Measurements from ENCODE around the gene GYPB.
"Not testable (repeated sequence)": the region's sequence is repeated elsewhere in the genome, so short reads cannot be mapped to it uniquely, and the experiment has no call there.

DNA sequence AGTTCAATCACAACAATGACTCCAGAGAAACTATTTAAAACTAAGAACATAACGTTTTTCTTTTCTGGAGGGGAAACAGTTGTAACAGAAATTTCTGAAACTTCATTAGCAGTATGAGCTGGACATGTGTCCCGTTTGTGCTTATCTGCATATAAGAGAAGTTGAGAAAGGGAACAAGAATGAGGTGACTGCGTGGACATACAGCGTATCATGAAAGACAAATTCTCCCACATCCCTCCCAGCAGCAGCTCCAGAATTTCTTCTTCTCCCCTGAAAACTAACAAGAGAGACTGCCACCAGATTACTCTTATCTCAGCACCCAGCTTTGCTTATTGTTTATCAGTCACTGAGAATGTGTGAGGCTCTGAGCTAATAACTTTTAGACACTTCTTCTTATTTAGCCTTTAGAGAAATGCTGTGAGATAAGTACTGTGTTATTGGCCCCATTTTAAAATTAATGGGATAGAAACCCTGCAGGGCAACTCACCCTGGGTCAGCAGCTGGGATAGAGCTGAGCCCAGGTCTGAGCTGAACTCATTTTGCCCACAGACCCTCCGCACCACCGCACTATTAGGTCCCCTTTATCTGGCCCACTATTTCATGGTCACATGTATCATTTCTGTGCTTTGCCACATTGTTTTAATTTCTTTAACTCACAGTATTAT, 18.7 kb downstream of the GYPB start:
- TF ChIP-seq, protein P1, sequence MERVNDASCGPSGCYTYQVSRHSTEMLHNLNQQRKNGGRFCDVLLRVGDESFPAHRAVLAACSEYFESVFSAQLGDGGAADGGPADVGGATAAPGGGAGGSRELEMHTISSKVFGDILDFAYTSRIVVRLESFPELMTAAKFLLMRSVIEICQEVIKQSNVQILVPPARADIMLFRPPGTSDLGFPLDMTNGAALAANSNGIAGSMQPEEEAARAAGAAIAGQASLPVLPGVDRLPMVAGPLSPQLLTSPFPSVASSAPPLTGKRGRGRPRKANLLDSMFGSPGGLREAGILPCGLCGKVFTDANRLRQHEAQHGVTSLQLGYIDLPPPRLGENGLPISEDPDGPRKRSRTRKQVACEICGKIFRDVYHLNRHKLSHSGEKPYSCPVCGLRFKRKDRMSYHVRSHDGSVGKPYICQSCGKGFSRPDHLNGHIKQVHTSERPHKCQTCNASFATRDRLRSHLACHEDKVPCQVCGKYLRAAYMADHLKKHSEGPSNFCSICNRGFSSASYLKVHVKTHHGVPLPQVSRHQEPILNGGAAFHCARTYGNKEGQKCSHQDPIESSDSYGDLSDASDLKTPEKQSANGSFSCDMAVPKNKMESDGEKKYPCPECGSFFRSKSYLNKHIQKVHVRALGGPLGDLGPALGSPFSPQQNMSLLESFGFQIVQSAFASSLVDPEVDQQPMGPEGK (tag by site-specific recombination; IDR thresholded peaks at IDR 0.05): not testable (repeated sequence)
- TF ChIP-seq ZNF776 (tag by site-specific recombination; IDR thresholded peaks at IDR 0.05; ENCODE audit: borderline replicate concordance); ZBTB48 (tag by site-specific recombination; IDR thresholded peaks at IDR 0.05); ZBTB21 (tag by site-specific recombination; IDR thresholded peaks at IDR 0.05); GFI1B (tag by site-specific recombination; IDR thresholded peaks at IDR 0.05); ZNF184 (tag by site-specific recombination; IDR thresholded peaks at IDR 0.05): not testable (repeated sequence)
- TF ChIP-seq, protein P2, sequence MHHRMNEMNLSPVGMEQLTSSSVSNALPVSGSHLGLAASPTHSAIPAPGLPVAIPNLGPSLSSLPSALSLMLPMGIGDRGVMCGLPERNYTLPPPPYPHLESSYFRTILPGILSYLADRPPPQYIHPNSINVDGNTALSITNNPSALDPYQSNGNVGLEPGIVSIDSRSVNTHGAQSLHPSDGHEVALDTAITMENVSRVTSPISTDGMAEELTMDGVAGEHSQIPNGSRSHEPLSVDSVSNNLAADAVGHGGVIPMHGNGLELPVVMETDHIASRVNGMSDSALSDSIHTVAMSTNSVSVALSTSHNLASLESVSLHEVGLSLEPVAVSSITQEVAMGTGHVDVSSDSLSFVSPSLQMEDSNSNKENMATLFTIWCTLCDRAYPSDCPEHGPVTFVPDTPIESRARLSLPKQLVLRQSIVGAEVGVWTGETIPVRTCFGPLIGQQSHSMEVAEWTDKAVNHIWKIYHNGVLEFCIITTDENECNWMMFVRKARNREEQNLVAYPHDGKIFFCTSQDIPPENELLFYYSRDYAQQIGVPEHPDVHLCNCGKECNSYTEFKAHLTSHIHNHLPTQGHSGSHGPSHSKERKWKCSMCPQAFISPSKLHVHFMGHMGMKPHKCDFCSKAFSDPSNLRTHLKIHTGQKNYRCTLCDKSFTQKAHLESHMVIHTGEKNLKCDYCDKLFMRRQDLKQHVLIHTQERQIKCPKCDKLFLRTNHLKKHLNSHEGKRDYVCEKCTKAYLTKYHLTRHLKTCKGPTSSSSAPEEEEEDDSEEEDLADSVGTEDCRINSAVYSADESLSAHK (tag by site-specific recombination; IDR thresholded peaks at IDR 0.05): not testable (repeated sequence)
- TF ChIP-seq, protein P3, sequence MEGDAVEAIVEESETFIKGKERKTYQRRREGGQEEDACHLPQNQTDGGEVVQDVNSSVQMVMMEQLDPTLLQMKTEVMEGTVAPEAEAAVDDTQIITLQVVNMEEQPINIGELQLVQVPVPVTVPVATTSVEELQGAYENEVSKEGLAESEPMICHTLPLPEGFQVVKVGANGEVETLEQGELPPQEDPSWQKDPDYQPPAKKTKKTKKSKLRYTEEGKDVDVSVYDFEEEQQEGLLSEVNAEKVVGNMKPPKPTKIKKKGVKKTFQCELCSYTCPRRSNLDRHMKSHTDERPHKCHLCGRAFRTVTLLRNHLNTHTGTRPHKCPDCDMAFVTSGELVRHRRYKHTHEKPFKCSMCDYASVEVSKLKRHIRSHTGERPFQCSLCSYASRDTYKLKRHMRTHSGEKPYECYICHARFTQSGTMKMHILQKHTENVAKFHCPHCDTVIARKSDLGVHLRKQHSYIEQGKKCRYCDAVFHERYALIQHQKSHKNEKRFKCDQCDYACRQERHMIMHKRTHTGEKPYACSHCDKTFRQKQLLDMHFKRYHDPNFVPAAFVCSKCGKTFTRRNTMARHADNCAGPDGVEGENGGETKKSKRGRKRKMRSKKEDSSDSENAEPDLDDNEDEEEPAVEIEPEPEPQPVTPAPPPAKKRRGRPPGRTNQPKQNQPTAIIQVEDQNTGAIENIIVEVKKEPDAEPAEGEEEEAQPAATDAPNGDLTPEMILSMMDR (tag by site-specific recombination; IDR thresholded peaks at IDR 0.05): not testable (repeated sequence)
- TF ChIP-seq, protein P4, sequence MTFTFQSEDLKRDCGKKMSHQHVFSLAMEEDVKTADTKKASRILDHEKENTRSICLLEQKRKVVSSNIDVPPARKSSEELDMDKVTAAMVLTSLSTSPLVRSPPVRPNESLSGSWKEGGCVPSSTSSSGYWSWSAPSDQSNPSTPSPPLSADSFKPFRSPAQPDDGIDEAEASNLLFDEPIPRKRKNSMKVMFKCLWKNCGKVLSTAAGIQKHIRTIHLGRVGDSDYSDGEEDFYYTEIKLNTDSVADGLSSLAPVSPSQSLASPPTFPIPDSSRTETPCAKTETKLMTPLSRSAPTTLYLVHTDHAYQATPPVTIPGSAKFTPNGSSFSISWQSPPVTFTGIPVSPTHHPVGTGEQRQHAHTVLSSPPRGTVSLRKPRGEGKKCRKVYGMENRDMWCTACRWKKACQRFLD (tag by site-specific recombination; IDR thresholded peaks at IDR 0.05): not testable (repeated sequence)
- TF ChIP-seq, protein P5, sequence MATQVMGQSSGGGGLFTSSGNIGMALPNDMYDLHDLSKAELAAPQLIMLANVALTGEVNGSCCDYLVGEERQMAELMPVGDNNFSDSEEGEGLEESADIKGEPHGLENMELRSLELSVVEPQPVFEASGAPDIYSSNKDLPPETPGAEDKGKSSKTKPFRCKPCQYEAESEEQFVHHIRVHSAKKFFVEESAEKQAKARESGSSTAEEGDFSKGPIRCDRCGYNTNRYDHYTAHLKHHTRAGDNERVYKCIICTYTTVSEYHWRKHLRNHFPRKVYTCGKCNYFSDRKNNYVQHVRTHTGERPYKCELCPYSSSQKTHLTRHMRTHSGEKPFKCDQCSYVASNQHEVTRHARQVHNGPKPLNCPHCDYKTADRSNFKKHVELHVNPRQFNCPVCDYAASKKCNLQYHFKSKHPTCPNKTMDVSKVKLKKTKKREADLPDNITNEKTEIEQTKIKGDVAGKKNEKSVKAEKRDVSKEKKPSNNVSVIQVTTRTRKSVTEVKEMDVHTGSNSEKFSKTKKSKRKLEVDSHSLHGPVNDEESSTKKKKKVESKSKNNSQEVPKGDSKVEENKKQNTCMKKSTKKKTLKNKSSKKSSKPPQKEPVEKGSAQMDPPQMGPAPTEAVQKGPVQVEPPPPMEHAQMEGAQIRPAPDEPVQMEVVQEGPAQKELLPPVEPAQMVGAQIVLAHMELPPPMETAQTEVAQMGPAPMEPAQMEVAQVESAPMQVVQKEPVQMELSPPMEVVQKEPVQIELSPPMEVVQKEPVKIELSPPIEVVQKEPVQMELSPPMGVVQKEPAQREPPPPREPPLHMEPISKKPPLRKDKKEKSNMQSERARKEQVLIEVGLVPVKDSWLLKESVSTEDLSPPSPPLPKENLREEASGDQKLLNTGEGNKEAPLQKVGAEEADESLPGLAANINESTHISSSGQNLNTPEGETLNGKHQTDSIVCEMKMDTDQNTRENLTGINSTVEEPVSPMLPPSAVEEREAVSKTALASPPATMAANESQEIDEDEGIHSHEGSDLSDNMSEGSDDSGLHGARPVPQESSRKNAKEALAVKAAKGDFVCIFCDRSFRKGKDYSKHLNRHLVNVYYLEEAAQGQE (tag by site-specific recombination; IDR thresholded peaks at IDR 0.05): not testable (repeated sequence)
